CD1c-positive myeloid dendritic cell (primary cell): Measurements from ENCODE around the gene DNAJC25.
"Not testable (repeated sequence)": the region's sequence is repeated elsewhere in the genome, so short reads cannot be mapped to it uniquely, and the experiment has no call there.

Experiments used
- DNase-seq: peaks from one replicate; pipeline ENCODE4 v3.0.0-alpha.2; 2016; ENCODE audit errors: extremely low spot score

DNAJC25 gene

GRCh38 chr9:111663301-111663823, 32.2 kb downstream of the DNAJC25 start:
- no peak for DNase-seq

- DNase-seq = no peak
These were observed 37.0 kb downstream of the DNAJC25 start for GRCh38 chr9:111668026-111668573.

DNA sequence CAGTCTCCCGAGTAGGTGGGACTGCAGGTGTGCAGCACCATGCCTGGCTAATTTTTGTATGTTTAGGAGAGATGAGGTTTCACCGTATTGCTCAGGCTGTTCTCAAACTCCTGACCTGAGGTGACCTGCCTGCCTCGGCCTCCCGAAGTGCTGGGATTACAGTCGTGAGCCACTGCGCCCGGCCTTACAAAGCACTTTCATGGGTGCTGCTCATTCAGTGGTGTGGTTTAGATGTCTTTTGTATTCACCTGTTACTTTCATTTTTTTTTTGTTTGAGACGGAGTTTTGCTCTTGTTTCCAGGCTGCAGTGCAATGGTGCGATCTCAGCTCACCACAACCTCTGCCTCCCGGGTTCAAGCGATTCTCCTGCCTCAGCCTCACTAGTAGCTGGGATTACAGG, 37.5 kb downstream of the DNAJC25 start:
- DNase-seq = not testable (repeated sequence)

GRCh38 chr9:111674319-111674718, 43.2 kb downstream of the DNAJC25 start:
- DNase-seq = no peak

GRCh38 chr9:111676116-111676515, 45.0 kb downstream of the DNAJC25 start:
- DNase-seq = no peak

GRCh38 chr9:111678293-111678692, 47.2 kb downstream of the DNAJC25 start:
- DNase-seq = no peak

DNA sequence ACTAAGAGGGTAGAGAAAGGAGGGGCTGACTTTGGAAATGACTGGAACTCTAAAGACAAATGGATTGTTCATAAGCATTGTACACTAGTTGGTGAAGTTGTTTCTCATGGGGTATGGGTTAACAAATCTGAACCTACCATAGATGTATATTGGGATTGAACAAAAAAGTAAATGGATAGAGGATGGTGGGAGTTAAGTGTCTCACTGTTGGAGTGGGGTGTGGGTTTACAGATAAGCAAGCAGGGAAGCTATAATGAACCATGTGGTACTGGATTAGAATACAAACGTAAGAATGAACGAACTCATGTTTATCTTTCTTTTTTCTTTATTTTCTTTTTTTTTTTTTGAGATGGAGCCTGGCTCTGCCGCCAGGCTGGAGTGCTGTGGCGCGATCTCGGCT, 48.1 kb downstream of the DNAJC25 start:
- DNase-seq = no peak

DNA sequence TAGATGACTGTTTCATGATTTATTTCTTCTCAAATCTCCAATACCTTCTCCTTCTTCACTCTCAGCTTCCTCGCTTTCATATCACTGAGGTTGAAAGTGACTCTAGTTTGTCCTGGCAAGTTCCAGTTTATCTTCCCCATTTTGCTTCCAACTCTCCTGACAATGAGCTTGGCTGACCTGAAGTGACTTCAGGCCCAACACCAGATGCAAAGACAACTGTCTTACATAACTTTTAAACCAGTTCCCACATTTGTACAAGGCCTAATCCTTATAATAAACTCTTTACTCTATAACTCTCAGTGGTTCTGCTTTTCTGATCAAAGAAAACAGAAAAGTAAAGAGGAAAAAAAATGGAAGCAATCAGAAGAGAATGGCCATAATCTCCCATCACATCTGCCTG, 52.3 kb downstream of the DNAJC25 start:
- DNase-seq = no peak

DNA sequence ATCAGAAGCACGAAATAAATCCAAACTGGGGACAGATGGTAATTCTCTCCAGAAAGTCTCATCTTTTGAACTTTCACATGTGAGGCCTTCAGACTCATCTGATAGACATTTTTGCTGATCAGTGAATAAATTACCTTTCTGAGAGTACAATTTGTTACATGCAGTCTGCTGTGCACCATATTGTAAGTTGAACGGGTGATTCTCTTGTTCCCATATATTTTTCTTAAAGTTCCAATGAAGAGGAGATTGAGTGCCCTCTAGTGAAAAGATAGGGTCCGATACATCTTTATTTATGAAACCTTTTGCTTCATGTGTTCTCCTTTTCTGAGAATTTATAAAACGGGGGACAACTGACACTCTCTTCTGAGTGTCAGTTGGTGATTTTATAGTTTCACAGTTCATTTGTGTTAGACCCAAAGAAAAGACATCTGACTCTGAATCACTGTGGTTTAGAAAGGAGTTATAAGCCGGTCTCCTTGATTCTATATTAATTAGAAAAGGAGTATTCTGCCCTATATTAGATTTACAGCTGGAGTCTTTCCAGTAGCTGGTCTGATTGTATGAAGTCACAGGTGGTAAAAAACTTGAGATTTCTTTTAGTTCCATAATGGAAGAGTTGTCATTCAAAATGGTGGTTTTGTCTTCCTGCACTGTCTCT, 60.7 kb downstream of the DNAJC25 start:
- peak; percentile 13 for DNase-seq

- no peak for DNase-seq
These were observed 65.7 kb downstream of the DNAJC25 start for GRCh38 chr9:111696796-111697195.

DNA sequence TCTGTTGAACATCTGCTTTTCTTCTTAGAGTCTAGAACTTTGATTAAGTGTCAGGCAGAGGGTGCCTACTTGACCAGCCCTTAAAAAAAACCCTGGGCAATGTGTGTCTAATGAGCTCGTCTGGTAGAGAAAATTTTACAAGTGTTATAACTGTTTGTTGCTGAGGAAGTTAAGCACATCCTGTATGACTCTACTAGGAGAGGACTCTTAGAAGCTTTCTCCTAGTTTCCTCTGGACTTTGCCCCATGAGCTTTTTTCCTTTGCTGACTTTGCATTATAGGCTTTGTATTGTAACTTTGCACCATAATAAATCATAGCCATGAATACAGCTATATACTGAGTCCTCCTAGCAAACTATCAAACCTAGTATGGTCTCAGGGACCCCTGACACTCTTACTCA, 69.6 kb downstream of the DNAJC25 start:
- DNase-seq = no peak
